CD4-positive, alpha-beta T cell treated with Interleukin-15 for 1 hour (primary cell): ENCODE results near the gene OR1C1.
"Not testable (repeated sequence)": the region's sequence is repeated elsewhere in the genome, so short reads cannot be mapped to it uniquely, and the experiment has no call there.

Source experiments
- DNase-seq: peaks from one replicate; pipeline ENCODE4 v3.0.0-alpha.2; 2020

Gene OR1C1, protein sequence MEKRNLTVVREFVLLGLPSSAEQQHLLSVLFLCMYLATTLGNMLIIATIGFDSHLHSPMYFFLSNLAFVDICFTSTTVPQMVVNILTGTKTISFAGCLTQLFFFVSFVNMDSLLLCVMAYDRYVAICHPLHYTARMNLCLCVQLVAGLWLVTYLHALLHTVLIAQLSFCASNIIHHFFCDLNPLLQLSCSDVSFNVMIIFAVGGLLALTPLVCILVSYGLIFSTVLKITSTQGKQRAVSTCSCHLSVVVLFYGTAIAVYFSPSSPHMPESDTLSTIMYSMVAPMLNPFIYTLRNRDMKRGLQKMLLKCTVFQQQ

DNA sequence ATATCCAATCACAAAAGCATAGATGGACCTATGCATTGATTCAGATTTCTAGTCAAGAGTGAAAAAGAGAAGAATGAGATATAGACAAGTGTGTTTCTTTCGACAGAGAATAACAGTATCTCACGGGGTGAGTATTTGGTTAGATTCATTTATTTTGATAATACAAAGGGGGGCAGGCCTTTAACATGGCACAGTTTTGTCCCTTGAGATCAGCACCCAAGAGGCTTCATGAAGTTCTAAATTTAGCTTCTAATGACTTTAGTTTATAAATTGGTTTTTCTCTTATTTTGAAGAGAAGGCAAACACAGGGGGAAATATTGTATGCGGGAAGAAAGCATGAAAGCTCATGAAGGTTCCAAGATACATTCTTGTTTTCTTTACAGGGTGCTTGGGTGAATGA is at the start of gene OR1C1:
Gene OR1C1, minus strand, starts transcription at position 101 of the 400 bp plus-strand sequence. CDS start 2,150 bp downstream, outside the sequence.
- DNase-seq = no peak

DNA sequence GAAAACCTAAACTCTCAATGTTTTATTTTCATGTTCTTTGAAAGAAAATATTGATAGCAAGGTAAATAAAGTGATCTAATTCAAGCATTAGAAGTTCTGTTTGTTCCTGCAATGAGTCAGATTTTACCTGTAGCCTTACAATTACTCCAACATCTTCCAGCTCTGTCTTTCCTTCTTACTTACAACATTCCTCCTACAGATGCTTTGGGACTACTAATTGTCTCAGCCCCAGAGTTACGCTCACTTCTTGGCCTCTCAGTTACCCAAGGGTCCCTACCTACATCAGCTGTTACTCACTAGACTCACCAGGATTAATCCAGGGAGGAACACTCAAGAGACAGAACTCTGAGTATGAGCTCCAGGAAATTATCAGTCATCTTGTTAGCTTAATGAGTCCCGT is 37.2 kb upstream of the OR1C1 start:
- DNase-seq = no peak

DNA sequence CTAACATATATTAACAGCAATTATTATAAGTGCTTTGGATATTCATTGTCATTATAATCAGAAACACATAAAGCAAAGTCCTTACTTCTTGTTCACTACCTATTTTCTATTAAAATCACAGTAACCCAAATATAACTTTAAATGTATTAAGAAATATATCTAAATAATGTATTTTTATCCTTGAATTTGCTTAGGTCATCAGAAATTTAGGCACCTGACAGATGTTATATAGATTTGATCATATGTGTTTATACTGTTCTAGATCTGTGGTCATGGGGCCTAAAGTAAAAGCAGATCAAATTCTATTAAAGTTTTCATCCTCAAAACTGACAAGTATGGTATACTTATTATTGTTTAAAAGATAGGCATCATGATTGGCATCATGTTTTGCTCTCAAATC is 9.2 kb upstream of the OR1C1 start:
- DNase-seq = no peak

DNA sequence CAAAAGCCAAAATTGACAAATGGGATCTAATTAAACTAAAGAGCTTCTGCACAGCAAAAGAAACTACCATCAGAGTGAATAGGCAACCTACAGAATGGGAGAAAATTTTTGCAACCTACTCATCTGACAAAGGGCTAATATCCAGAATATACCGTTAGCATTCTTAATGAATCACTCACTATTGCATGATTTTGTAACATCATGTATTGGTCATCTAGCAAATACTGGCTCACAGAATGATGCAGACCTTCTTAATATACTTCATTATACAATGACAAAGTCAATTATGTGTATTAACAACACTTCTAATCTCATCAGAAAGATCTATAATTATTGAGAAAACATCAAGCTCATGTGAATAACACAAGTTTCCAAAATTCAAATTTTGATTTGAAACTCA is 6.0 kb downstream of the OR1C1 start:
- not testable (repeated sequence) for DNase-seq

DNA sequence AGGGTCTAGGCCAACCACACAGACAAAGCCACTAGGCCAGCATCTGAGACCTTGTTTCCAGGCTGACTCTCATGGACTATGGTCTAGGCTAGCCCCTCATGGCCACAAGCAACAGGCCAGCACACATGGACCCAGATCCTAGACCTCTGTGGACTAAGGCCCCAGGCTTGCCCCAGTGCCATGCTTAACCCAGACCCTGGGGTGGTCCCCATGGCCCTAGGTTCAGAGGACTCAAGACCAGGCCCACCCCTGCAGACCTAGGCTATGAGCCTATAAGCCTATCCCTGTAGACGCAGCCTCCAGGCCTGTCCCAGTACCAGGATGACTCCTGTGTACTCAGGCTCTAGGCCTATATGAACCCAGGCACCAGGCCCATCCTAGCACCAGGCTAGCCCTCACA is 10.5 kb downstream of the OR1C1 start:
- DNase-seq = no peak

DNA sequence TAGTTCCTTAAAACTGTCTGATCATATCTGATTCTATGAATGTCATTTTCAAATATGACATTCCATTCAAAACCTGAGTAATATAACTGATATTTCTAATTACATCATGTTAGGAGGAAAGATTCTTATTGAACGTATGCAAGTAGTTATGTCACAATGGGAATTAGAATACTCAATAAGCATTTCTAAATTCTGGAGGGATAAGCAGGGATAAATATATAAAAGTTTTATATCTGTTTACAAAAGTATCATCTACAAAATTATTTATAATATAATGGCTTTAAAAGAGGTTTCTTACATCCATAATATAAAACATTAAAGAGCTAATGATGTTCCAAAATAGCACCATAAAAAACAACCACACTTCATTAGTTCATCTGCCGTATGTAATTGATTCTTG is 12.3 kb downstream of the OR1C1 start, which contains the start of gene OR14A2:
Gene OR14A2, minus strand, starts transcription at position 101 of the 400 bp plus-strand sequence.
- DNase-seq = no peak

DNA sequence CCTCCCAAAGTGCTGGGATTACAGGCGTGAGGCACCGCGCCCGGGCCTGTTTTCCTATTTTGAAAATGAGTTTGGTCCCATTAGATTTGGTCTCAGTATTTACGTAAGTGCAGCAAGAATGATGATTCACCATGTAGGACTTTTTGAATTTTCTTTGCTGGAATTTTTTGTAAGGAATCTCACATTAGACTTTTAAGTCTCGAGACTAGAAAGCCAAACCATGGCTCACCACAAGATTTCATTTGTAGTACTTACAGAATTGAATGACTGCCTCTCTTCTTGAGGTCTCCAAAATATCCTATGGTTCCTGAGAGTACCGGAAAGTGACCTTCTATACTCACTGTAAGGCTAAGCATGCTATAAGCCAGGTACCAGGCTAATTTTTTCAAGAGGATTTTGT is 12.7 kb downstream of the OR1C1 start:
- DNase-seq = no peak

DNA sequence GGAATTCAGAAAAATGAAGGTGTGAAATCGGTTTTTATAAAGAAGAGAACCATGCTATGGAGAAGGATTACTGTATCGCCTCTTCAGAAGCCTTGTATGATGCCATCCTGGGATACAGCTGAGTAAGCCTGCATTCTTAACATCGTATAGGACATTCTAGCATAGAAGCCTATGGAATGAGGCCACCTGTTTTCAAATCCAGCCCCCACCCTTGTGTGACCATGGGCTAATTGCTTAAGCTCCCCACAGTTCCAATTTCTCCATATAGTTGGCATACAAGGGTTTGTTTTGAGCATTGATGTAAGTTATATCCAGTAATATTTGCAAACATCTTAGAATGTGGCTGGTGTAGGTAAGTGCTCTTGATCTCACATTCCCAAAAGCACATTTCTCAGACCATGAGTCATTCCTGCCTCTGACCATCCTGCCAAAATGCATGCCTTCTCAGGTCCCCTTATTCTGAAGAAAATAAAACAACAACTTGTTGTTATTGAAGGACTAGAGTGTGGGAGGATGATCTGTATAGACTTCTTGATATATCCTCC is 13.9 kb downstream of the OR1C1 start:
- DNase-seq = no peak

DNA sequence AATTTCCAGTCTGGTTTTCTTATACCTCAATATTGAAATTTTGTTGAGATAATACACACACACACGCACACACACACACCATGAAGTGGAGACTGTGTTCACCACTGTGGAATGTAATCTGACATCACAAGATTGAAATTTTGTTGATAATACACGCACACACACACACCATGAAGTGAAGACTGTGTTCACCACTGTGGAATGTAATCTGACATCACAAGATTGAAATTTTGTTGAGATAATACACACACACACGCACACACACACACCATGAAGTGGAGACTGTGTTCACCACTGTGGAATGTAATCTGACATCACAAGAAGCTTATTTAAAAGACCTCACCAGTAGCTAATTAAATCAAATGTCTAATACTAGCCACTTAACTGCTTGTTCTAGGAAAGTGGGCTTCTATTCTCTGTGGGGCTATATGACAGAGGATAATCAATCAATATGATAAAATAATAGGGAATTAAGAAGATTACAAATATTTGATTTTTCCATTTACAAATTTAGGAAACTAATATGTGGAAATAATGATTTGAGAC is 18.1 kb downstream of the OR1C1 start:
- DNase-seq = not testable (repeated sequence)

DNA sequence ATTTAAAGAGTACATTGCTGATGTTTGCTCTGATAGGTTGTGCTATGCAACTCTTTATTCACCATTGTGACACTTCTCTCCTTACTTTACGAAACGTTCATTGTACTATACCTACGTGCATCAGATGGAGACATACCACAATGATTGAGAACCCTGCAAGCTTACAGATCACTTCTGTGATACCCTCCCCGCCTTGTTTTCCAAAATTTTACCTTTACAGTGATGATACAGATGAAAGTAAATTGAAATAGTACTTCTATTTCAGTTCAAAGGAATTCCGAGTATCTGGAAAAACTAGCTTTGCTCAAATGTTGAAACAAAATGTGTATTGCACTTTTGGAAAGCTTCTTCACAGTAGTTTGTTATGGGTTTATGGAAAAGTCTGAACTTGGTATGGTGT is 18.6 kb downstream of the OR1C1 start:
- no peak for DNase-seq

DNA sequence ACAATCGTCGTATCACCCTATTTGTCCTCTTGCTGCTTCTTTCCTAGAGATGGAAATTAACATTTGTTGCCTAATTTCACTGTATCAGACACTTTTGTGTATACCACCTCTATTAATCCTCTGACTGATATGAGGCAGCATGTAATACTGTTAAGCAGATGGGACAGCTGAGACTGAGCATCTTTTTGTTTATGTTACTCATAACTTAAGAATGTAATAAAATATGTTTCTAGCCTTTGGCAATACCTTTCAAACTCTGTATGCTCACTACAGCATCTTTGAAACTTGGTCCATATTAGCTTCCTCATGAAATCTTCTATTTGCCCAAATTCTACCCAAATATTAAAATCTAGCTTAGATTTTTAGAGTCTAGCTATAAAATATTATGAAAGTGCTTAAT is 19.6 kb downstream of the OR1C1 start:
- DNase-seq = no peak

DNA sequence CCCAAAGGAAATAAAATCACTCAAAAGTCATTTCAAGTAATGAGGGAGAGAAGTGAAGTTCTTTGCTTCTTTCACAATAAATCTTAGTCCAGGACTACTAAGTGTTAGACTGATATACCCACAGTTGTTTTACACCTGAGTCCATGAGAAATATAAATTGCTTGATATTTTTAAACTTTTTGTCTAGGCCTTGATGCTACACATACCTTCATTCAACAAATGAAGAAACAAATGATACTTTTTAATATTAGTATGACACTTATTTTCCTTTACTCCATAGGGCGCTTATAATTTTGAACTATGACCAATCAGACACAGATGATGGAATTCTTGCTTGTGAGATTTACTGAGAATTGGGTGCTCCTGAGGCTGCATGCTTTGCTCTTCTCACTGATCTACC is 22.0 kb downstream of the OR1C1 start, which contains the start of gene OR14K1:
Gene OR14K1, plus strand, starts transcription at position 301 of the 400 bp plus-strand sequence. Its CDS starts 0 bp downstream, at position 301.
- no peak for DNase-seq

DNA sequence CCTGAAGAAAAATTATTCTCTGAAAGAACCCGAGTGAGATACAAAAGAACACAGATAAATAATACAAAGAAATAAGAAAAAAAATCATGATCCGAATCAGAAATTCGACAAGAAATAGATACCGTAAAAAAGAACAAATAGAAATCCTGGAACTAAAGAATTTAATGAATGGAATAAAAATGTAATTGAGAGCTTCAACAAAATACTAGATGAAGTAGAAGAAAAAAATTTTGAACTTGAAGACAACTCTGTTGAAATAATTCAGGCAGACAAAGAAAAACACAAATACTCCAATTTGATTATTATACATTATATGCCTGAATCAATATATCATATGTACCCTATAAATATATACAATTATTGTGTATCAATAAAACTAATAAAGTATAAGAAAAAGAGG is 39.1 kb downstream of the OR1C1 start:
- DNase-seq = no peak

DNA sequence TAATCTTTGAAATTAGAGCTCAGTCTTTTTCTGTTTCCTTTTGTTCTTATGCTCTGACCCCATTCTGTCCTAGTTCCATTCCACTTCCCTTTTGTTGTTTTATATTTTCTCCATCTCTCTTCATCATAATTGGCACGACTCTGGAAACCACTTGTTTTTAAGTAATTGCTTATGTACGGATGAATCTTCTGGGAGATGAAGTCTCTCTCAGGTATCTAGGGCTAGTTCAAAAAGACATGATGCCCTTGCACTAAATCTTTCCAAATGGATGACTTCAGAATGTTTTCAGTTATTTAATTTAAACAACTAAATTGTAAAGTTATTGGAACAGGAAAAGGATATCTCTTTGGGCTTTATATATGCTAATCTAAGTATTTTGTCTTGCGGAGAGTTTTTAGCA is 43.8 kb downstream of the OR1C1 start, which contains the start of gene OR6F1:
Gene OR6F1, minus strand, starts transcription at position 101 of the 400 bp plus-strand sequence. CDS start 3,891 bp downstream, outside the sequence.
- DNase-seq = no peak

DNA sequence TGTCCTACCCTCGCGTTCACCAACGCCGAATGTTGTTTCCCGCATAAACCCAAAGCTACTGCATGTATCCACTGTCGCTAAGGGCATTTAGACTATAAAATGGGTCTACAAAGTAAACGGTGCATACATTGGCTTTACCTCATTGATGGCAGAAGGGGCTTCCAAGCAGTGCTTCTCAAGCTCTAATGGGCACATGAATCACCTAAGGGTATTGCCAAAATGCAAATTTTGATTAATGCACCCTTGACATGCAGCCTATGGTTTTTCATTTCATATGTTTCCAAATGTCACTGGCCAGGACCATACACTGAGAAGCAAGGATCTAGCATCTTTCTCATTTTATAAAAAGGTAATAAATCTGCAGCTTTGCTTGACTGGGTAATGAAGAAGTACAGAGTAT is 46.6 kb downstream of the OR1C1 start:
- DNase-seq = no peak

DNA sequence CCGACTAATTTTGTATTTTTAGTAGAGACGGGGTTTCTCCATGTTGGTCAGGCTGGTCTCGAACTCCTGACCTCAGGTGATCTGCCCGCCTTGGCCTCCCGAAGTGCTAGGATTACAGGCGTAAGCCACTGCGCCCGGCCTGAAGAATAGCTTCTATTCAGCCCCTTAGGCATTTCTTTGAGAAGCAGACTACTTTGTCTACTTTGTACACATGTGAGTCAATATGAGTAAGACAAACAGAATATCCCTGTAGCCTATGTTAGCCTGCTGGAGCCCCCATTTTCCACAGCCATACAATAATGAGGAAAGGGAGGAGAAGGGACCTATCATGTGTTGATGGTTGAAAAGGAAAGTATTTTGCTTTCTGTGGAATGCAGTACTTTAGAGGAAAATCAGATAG is 49.7 kb downstream of the OR1C1 start:
- DNase-seq = not testable (repeated sequence)
